Liver (tissue), 3 donors: ENCODE measurements around the gene PUS7L.

Source experiments
- EGR1 ChIP-seq, 2 donors: IDR thresholded peaks; 2 replicates each; pipeline ENCODE4 v1.6.1; 2016 to 2018; ENCODE audit warnings: antibody characterized with exemption in 2 of 2, low read depth in 2 of 2
- FOXA1 ChIP-seq: IDR thresholded peaks from 2 replicates; pipeline ENCODE4 v1.6.1; 2016; ENCODE audit warnings: antibody characterized with exemption
- GABPA ChIP-seq, 2 donors: IDR thresholded peaks in 1 of 2; conservative IDR thresholded peaks in 1 of 2; 2 replicates each; pipeline ENCODE4 v1.6.1; 2016; ENCODE audit warnings: antibody characterized with exemption in 2 of 2, mild to moderate bottlenecking in 1 of 2, moderate library complexity in 1 of 2
- JUND ChIP-seq, 2 donors: IDR thresholded peaks; 2 replicates each; pipeline ENCODE4 v1.6.1; 2016; ENCODE audit warnings: antibody characterized with exemption in 2 of 2
- SP1 ChIP-seq: IDR thresholded peaks from 2 replicates; pipeline ENCODE4 v1.6.1; 2018; ENCODE audit warnings: antibody characterized with exemption, mild to moderate bottlenecking
- TAF1 ChIP-seq: conservative IDR thresholded peaks from 2 replicates; pipeline ENCODE4 v1.6.1; 2016; ENCODE audit warnings: antibody characterized with exemption, mild to moderate bottlenecking
- YY1 ChIP-seq: IDR thresholded peaks from 2 replicates; pipeline ENCODE4 v1.6.1; 2016; ENCODE audit warnings: antibody characterized with exemption, mild to moderate bottlenecking
- TF ChIP-seq, protein P1 (sequence below): fragments of 150-350 bp; IDR thresholded peaks from 2 replicates; pipeline ENCODE4 v1.5.1; 2017; ENCODE audit warnings: improper control_type of control experiment, low read depth, low read length; ENCODE audit not compliant: missing input control
- TF ChIP-seq, protein P2 (sequence below): IDR thresholded peaks from 2 replicates; pipeline ENCODE4 v1.6.1; 2016; ENCODE audit warnings: antibody characterized with exemption, mild to moderate bottlenecking
- TF ChIP-seq, protein P3 (sequence below): IDR thresholded peaks from 2 replicates; pipeline ENCODE4 v1.6.1; 2016; ENCODE audit warnings: antibody characterized with exemption
- donor health status: healthy.
- donor health status: healthy.

- TF ChIP-seq TAF1 = no peak
- no peak for TF ChIP-seq FOXA1
- TF ChIP-seq, protein P1, sequence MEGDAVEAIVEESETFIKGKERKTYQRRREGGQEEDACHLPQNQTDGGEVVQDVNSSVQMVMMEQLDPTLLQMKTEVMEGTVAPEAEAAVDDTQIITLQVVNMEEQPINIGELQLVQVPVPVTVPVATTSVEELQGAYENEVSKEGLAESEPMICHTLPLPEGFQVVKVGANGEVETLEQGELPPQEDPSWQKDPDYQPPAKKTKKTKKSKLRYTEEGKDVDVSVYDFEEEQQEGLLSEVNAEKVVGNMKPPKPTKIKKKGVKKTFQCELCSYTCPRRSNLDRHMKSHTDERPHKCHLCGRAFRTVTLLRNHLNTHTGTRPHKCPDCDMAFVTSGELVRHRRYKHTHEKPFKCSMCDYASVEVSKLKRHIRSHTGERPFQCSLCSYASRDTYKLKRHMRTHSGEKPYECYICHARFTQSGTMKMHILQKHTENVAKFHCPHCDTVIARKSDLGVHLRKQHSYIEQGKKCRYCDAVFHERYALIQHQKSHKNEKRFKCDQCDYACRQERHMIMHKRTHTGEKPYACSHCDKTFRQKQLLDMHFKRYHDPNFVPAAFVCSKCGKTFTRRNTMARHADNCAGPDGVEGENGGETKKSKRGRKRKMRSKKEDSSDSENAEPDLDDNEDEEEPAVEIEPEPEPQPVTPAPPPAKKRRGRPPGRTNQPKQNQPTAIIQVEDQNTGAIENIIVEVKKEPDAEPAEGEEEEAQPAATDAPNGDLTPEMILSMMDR = no peak
- TF ChIP-seq, protein P2, sequence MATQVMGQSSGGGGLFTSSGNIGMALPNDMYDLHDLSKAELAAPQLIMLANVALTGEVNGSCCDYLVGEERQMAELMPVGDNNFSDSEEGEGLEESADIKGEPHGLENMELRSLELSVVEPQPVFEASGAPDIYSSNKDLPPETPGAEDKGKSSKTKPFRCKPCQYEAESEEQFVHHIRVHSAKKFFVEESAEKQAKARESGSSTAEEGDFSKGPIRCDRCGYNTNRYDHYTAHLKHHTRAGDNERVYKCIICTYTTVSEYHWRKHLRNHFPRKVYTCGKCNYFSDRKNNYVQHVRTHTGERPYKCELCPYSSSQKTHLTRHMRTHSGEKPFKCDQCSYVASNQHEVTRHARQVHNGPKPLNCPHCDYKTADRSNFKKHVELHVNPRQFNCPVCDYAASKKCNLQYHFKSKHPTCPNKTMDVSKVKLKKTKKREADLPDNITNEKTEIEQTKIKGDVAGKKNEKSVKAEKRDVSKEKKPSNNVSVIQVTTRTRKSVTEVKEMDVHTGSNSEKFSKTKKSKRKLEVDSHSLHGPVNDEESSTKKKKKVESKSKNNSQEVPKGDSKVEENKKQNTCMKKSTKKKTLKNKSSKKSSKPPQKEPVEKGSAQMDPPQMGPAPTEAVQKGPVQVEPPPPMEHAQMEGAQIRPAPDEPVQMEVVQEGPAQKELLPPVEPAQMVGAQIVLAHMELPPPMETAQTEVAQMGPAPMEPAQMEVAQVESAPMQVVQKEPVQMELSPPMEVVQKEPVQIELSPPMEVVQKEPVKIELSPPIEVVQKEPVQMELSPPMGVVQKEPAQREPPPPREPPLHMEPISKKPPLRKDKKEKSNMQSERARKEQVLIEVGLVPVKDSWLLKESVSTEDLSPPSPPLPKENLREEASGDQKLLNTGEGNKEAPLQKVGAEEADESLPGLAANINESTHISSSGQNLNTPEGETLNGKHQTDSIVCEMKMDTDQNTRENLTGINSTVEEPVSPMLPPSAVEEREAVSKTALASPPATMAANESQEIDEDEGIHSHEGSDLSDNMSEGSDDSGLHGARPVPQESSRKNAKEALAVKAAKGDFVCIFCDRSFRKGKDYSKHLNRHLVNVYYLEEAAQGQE = no peak
- TF ChIP-seq EGR1 (IDR thresholded peaks at IDR 0.05; ENCODE audit: low read depth in 2 of 2) = no peak
- TF ChIP-seq YY1 = no peak
- TF ChIP-seq, protein P3, sequence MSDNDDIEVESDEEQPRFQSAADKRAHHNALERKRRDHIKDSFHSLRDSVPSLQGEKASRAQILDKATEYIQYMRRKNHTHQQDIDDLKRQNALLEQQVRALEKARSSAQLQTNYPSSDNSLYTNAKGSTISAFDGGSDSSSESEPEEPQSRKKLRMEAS = no peak
- TF ChIP-seq JUND (IDR thresholded peaks at IDR 0.05) = no peak
- TF ChIP-seq SP1 = no peak
- TF ChIP-seq GABPA (IDR thresholded peaks at IDR 0.05 in 1 of 2, conservative IDR thresholded peaks at IDR 0.05 in 1 of 2) = no peak
These were observed 9.6 kb downstream of the PUS7L start for GRCh38 chr12:43749016-43749415.
